Transverse colon (tissue), 3 donors: ENCODE results near the gene SULT1A3.

Source experiments
- CTCF ChIP-seq, 5 experiments: fragments of 200-600 bp in 3 of 5; fragments of 450-650 bp in 2 of 5; sonication (generic) in 3 of 5; IDR thresholded peaks; 1 replicate in 2 of 5; 2 replicates in 3 of 5; pipeline ENCODE4 v1.5.1; 2016 to 2017; ENCODE audit warnings: antibody characterized with exemption in 5 of 5, inconsistent platforms in 3 of 5, mild to moderate bottlenecking in 2 of 5, moderate library complexity in 1 of 5
- POLR2A ChIP-seq: fragments of 450-650 bp; IDR thresholded peaks from one replicate; pipeline ENCODE4 v1.6.1; 2016; ENCODE audit warnings: antibody characterized with exemption, mild to moderate bottlenecking, moderate library complexity

- TF ChIP-seq POLR2A (no peak), CTCF (IDR thresholded peaks at IDR 0.05) (no peak)
Observed at GRCh38 chr16:30179195-30179594, 19.9 kb upstream of the SULT1A3 start.
